WTC11 (cell line): ENCODE measurements around the gene TSPAN5. TPM values are rescaled to one million over a fixed set of nuclear protein-coding genes. Genes with fewer than 3 reads are reported as not detected.

Experiments
- ATAC-seq: fragments of 200-7000 bp; cut with Tn5 transposase; 2 replicates; pipeline ENCODE4 v1.10.0; 2021; ENCODE audit warnings: mild to moderate bottlenecking, moderate library complexity
- CTCF ChIA-PET: fragments of 300-600 bp; sonication (Branson Sonifier 250); formaldehyde crosslinking; loops from one replicate; lab custom pipeline; 2021; ENCODE audit warnings: antibody characterized with exemption; lab: Charles Lee
- POLR2A ChIA-PET: fragments of 350-600 bp; sonication (Branson Sonifier 250); formaldehyde crosslinking; loops from one replicate; lab custom pipeline; 2021; ENCODE audit warnings: antibody characterized with exemption; lab: Charles Lee
- DNase-seq: peaks from one replicate; pipeline ENCODE4 v3.0.0; 2021; ENCODE audit warnings: low spot score
- H3K27ac Mint-ChIP-seq: 2 replicates; pipeline ENCODE4 v1.8.0; 2021; ENCODE audit warnings: mixed read lengths
- H3K27me3 Mint-ChIP-seq: 2 replicates; pipeline ENCODE4 v1.8.0; 2021; ENCODE audit warnings: low read depth, mild to moderate bottlenecking, moderate library complexity, mixed read lengths
- H3K36me3 Mint-ChIP-seq: 2 replicates; pipeline ENCODE4 v1.8.0; 2021; ENCODE audit warnings: mixed read lengths
- H3K4me1 Mint-ChIP-seq: 2 replicates; pipeline ENCODE4 v1.8.0; 2022; ENCODE audit warnings: mixed read lengths
- H3K4me3 Mint-ChIP-seq: 2 replicates; pipeline ENCODE4 v1.8.0; 2021; ENCODE audit warnings: mild to moderate bottlenecking, moderate library complexity, mixed read lengths
- H3K9me3 Mint-ChIP-seq: 2 replicates; pipeline ENCODE4 v1.8.0; 2021; ENCODE audit warnings: mixed read lengths
- CDX4 ChIP-seq: fragments of 250-450 bp; sonication (Bioruptor Pico); IDR thresholded peaks from 2 replicates; pipeline ENCODE4 v1.9.0; 2021; ENCODE audit warnings: moderate library complexity, mild to moderate bottlenecking, inconsistent platforms, borderline replicate concordance
- FOXJ3 ChIP-seq: sonication (generic); formaldehyde crosslinking; IDR thresholded peaks from 2 replicates; pipeline ENCODE4 v1.9.0; 2021; ENCODE audit warnings: missing genetic modification reagents, mild to moderate bottlenecking, borderline replicate concordance
- FOXK1 ChIP-seq: sonication (generic); formaldehyde crosslinking; IDR thresholded peaks from 2 replicates; pipeline ENCODE4 v1.8.0; 2022; ENCODE audit warnings: mild to moderate bottlenecking, moderate library complexity, missing genetic modification reagents
- GABPB1 ChIP-seq: sonication (generic); formaldehyde crosslinking; IDR thresholded peaks from 2 replicates; pipeline ENCODE4 v1.8.1; 2023; ENCODE audit warnings: mild to moderate bottlenecking, missing genetic modification reagents
- GTF2I ChIP-seq: fragments of 250-450 bp; sonication (Bioruptor Pico); conservative IDR thresholded peaks from 2 replicates; pipeline ENCODE4 v1.4.0; 2021; ENCODE audit warnings: mild to moderate bottlenecking
- IRF1 ChIP-seq: sonication (generic); formaldehyde crosslinking; IDR thresholded peaks from 2 replicates; pipeline ENCODE4 v1.8.0; 2023; ENCODE audit warnings: missing genetic modification reagents
- KAT7 ChIP-seq: sonication (generic); formaldehyde crosslinking; IDR thresholded peaks from 2 replicates; pipeline ENCODE4 v1.8.1; 2023; ENCODE audit warnings: missing genetic modification reagents, mild to moderate bottlenecking, borderline replicate concordance
- MXD4 ChIP-seq: fragments of 250-450 bp; sonication (Bioruptor Pico); IDR thresholded peaks from 2 replicates; pipeline ENCODE4 v1.8.0; 2021; ENCODE audit warnings: mild to moderate bottlenecking, moderate library complexity, borderline replicate concordance
- NFATC4 ChIP-seq: fragments of 250-450 bp; sonication (Bioruptor Pico); IDR thresholded peaks from 2 replicates; pipeline ENCODE4 v1.9.0; 2021; ENCODE audit warnings: mild to moderate bottlenecking
- NFE2L1 ChIP-seq: sonication (generic); formaldehyde crosslinking; IDR thresholded peaks from 2 replicates; pipeline ENCODE4 v1.8.1; 2023; ENCODE audit warnings: missing genetic modification reagents
- NFYB ChIP-seq: sonication (generic); formaldehyde crosslinking; conservative IDR thresholded peaks from 2 replicates; pipeline ENCODE4 v1.8.0; 2022; ENCODE audit warnings: low read depth, missing genetic modification reagents
- RELA ChIP-seq: sonication (generic); formaldehyde crosslinking; IDR thresholded peaks from 2 replicates; pipeline ENCODE4 v1.8.1; 2022; ENCODE audit warnings: missing genetic modification reagents, mild to moderate bottlenecking, borderline replicate concordance
- TEAD4 ChIP-seq: sonication (generic); formaldehyde crosslinking; IDR thresholded peaks from 2 replicates; pipeline ENCODE4 v1.8.0; 2022; ENCODE audit warnings: mild to moderate bottlenecking, missing genetic modification reagents
- ZNF121 ChIP-seq: sonication (generic); formaldehyde crosslinking; IDR thresholded peaks from 2 replicates; pipeline ENCODE4 v1.8.0; 2023; ENCODE audit warnings: missing genetic modification reagents
- ZNF138 ChIP-seq: sonication (generic); formaldehyde crosslinking; conservative IDR thresholded peaks from 2 replicates; pipeline ENCODE4 v1.8.1; 2022; ENCODE audit warnings: mild to moderate bottlenecking, moderate library complexity, missing genetic modification reagents
- ZNF263 ChIP-seq: sonication (generic); formaldehyde crosslinking; IDR thresholded peaks from 2 replicates; pipeline ENCODE4 v1.8.1; 2022; ENCODE audit warnings: low read depth, mild to moderate bottlenecking, moderate library complexity, missing genetic modification reagents
- ZNF396 ChIP-seq: fragments of 250-450 bp; sonication (Bioruptor Pico); IDR thresholded peaks from 2 replicates; pipeline ENCODE4 v1.8.0; 2021; ENCODE audit warnings: mild to moderate bottlenecking, moderate library complexity, borderline replicate concordance
- total RNA-seq: library from RNA; stranded (reverse); gene quantifications from 3 replicates; pipeline ENCODE4 v1.2.3, GENCODE V29; 2021
- TF ChIP-seq, protein P1 (sequence below): sonication (generic); formaldehyde crosslinking; IDR thresholded peaks from 2 replicates; pipeline ENCODE4 v1.8.1; 2023; ENCODE audit warnings: mild to moderate bottlenecking, missing genetic modification reagents, moderate library complexity
- TF ChIP-seq, protein P2 (sequence below): sonication (generic); formaldehyde crosslinking; conservative IDR thresholded peaks from 2 replicates; pipeline ENCODE4 v1.8.1; 2023; ENCODE audit warnings: mild to moderate bottlenecking, low read depth, missing genetic modification reagents, moderate library complexity
- TF ChIP-seq, protein P3 (sequence below): sonication (generic); formaldehyde crosslinking; conservative IDR thresholded peaks from 2 replicates; pipeline ENCODE4 v1.8.1; 2022; ENCODE audit warnings: mild to moderate bottlenecking, missing genetic modification reagents
- TF ChIP-seq, protein P4 (sequence below): sonication (generic); formaldehyde crosslinking; IDR thresholded peaks from 2 replicates; pipeline ENCODE4 v1.8.0; 2023; ENCODE audit warnings: missing genetic modification reagents, mild to moderate bottlenecking, borderline replicate concordance
- TF ChIP-seq, protein P5 (sequence below): sonication (generic); formaldehyde crosslinking; IDR thresholded peaks from 2 replicates; pipeline ENCODE4 v1.8.1; 2022; ENCODE audit warnings: low read depth, missing genetic modification reagents, borderline replicate concordance

Gene TSPAN5
- total RNA-seq, 1 experiment from 2014 or later = 22.7 TPM

DNA sequence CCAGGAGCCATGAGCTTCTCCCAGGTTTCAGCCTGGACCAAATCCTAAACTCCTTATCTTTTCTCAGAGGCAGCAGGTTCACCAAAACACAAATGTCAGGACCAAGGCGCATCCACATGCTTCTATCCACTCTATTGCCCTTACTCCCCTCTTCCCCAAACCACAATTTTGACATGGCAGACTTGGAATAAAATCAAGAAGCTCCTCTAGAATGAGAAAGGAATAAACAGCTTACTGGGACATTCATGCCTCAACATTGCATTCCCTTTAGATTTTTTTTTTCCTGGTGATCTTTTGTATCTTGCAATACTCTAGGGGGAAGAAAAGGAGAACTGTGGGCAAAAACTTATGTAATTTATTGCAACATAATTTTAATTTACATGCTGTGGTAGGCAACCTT is 119.1 kb downstream of the TSPAN5 start:
- no peak overlapping the region for H3K27ac Mint-ChIP-seq
- no peak overlapping the region for H3K4me3 Mint-ChIP-seq
- CTCF ChIA-PET = no interaction called here
- ATAC-seq = no peak
- POLR2A ChIA-PET = interaction anchor here (0.7 kb wide), 1 partner anchor 19 kb away, joined by 4 read pairs; no protein-coding TSS in a partner anchor
- no peaks in the 10 kb centered on the region for H3K9me3 Mint-ChIP-seq
- TF ChIP-seq GTF2I (CRISPR knock-in tag) = no peak
- TF ChIP-seq GABPB1 = no peak
- TF ChIP-seq NFATC4 = no peak
- no peak for TF ChIP-seq CDX4 (CRISPR knock-in tag)
- no peak for TF ChIP-seq ZNF138 (CRISPR knock-in tag)
- TF ChIP-seq, protein P1, sequence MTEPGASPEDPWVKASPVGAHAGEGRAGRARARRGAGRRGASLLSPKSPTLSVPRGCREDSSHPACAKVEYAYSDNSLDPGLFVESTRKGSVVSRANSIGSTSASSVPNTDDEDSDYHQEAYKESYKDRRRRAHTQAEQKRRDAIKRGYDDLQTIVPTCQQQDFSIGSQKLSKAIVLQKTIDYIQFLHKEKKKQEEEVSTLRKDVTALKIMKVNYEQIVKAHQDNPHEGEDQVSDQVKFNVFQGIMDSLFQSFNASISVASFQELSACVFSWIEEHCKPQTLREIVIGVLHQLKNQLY (CRISPR knock-in tag) = no peak
- no peak for TF ChIP-seq RELA (CRISPR knock-in tag)
- TF ChIP-seq MXD4 = no peak
- TF ChIP-seq IRF1 (CRISPR knock-in tag) = no peak
- no peak for TF ChIP-seq NFE2L1 (CRISPR knock-in tag)
- no peak for TF ChIP-seq ZNF263 (CRISPR knock-in tag)
- no peak for TF ChIP-seq NFYB (CRISPR knock-in tag)
- TF ChIP-seq, all 79 proteins: peak for 0
- DNase-seq = no peak
- Mint-ChIP-seq H3K27me3 (no peaks in the 10 kb centered on the region; the same call in 1 of the 2 replicates), H3K36me3 (0 out of 2 replicates have a peak, but pooled peaks cover 3% of the 10 kb centered on the region), H3K4me1 (peaks cover 28% of the 10 kb centered on the region)

DNA sequence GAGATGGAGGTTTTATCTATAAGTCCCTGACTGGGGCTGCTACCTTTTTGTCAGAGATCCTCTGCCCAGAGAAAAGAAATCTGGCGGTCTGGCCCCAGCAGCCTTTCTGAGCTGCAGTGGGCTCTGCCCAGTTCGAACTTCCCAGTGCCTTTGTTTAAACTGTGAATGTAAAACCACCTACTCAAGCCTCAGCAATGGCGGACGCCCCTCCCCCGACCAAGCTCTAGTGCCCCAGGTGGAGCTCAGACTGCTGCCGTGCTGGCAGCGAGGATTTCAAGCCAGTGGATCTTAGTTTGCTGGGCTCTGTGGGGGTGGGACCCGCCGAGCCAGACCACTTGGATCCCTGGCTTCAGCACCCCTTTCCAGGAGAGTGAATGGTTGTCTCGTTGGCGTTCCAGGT is 121.8 kb downstream of the TSPAN5 start:
- H3K27me3 Mint-ChIP-seq = no peaks in the 10 kb centered on the region; the same call in 1 of the 2 replicates
- no peak overlapping the region for H3K27ac Mint-ChIP-seq
- peaks cover 28% of the 10 kb centered on the region for H3K4me1 Mint-ChIP-seq
- H3K9me3 Mint-ChIP-seq = peaks cover 4% of the 10 kb centered on the region
- ChIA-PET CTCF (interaction anchor here (1.0 to 1.7 kb wide), 3 partner anchors 9 to 122 kb away, joined by 3 to 6 read pairs (median 5); partner anchors contain the start of gene TSPAN5), POLR2A (no interaction called here)
- H3K4me3 Mint-ChIP-seq = 0 out of 2 replicates have a peak overlapping the region, but pooled peaks have one; percentile 3
- DNase-seq (peak; percentile 68), ATAC-seq (peak; percentile 89)
- 0 out of 2 replicates have a peak, but pooled peaks cover 3% of the 10 kb centered on the region for H3K36me3 Mint-ChIP-seq
- TF ChIP-seq, protein P2, sequence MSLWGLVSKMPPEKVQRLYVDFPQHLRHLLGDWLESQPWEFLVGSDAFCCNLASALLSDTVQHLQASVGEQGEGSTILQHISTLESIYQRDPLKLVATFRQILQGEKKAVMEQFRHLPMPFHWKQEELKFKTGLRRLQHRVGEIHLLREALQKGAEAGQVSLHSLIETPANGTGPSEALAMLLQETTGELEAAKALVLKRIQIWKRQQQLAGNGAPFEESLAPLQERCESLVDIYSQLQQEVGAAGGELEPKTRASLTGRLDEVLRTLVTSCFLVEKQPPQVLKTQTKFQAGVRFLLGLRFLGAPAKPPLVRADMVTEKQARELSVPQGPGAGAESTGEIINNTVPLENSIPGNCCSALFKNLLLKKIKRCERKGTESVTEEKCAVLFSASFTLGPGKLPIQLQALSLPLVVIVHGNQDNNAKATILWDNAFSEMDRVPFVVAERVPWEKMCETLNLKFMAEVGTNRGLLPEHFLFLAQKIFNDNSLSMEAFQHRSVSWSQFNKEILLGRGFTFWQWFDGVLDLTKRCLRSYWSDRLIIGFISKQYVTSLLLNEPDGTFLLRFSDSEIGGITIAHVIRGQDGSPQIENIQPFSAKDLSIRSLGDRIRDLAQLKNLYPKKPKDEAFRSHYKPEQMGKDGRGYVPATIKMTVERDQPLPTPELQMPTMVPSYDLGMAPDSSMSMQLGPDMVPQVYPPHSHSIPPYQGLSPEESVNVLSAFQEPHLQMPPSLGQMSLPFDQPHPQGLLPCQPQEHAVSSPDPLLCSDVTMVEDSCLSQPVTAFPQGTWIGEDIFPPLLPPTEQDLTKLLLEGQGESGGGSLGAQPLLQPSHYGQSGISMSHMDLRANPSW (CRISPR knock-in tag) = no peak
- TF ChIP-seq ZNF121 (CRISPR knock-in tag) (no peak), KAT7 (CRISPR knock-in tag) (no peak), FOXJ3 (CRISPR knock-in tag) (no peak), TEAD4 (CRISPR knock-in tag) (no peak), IRF1 (CRISPR knock-in tag) (no peak), GTF2I (CRISPR knock-in tag) (no peak), FOXK1 (CRISPR knock-in tag) (no peak), ZNF396 (CRISPR knock-in tag) (no peak)
- TF ChIP-seq, protein P3, sequence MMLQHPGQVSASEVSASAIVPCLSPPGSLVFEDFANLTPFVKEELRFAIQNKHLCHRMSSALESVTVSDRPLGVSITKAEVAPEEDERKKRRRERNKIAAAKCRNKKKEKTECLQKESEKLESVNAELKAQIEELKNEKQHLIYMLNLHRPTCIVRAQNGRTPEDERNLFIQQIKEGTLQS (CRISPR knock-in tag) = no peak
- TF ChIP-seq, protein P4, sequence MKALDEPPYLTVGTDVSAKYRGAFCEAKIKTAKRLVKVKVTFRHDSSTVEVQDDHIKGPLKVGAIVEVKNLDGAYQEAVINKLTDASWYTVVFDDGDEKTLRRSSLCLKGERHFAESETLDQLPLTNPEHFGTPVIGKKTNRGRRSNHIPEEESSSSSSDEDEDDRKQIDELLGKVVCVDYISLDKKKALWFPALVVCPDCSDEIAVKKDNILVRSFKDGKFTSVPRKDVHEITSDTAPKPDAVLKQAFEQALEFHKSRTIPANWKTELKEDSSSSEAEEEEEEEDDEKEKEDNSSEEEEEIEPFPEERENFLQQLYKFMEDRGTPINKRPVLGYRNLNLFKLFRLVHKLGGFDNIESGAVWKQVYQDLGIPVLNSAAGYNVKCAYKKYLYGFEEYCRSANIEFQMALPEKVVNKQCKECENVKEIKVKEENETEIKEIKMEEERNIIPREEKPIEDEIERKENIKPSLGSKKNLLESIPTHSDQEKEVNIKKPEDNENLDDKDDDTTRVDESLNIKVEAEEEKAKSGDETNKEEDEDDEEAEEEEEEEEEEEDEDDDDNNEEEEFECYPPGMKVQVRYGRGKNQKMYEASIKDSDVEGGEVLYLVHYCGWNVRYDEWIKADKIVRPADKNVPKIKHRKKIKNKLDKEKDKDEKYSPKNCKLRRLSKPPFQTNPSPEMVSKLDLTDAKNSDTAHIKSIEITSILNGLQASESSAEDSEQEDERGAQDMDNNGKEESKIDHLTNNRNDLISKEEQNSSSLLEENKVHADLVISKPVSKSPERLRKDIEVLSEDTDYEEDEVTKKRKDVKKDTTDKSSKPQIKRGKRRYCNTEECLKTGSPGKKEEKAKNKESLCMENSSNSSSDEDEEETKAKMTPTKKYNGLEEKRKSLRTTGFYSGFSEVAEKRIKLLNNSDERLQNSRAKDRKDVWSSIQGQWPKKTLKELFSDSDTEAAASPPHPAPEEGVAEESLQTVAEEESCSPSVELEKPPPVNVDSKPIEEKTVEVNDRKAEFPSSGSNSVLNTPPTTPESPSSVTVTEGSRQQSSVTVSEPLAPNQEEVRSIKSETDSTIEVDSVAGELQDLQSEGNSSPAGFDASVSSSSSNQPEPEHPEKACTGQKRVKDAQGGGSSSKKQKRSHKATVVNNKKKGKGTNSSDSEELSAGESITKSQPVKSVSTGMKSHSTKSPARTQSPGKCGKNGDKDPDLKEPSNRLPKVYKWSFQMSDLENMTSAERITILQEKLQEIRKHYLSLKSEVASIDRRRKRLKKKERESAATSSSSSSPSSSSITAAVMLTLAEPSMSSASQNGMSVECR (CRISPR knock-in tag) = no peak
- TF ChIP-seq, protein P5, sequence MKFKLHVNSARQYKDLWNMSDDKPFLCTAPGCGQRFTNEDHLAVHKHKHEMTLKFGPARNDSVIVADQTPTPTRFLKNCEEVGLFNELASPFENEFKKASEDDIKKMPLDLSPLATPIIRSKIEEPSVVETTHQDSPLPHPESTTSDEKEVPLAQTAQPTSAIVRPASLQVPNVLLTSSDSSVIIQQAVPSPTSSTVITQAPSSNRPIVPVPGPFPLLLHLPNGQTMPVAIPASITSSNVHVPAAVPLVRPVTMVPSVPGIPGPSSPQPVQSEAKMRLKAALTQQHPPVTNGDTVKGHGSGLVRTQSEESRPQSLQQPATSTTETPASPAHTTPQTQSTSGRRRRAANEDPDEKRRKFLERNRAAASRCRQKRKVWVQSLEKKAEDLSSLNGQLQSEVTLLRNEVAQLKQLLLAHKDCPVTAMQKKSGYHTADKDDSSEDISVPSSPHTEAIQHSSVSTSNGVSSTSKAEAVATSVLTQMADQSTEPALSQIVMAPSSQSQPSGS (CRISPR knock-in tag) = no peak
